SK-N-SH treated with all-trans-retinoic acid at 6 μM for 48 hours (cell line): ENCODE results near the gene POLD2.

Experiments used
- TOX ChIP-seq: fragments of 250-450 bp; sonication (Bioruptor Pico); IDR thresholded peaks from 2 replicates; pipeline ENCODE4 v1.8.0; 2021; ENCODE audit warnings: mild to moderate bottlenecking, moderate library complexity, borderline replicate concordance
- ZC3H10 ChIP-seq: fragments of 250-450 bp; sonication (Bioruptor Pico); IDR thresholded peaks from 2 replicates; pipeline ENCODE4 v1.5.1; 2021; ENCODE audit warnings: mild to moderate bottlenecking, moderate library complexity

DNA sequence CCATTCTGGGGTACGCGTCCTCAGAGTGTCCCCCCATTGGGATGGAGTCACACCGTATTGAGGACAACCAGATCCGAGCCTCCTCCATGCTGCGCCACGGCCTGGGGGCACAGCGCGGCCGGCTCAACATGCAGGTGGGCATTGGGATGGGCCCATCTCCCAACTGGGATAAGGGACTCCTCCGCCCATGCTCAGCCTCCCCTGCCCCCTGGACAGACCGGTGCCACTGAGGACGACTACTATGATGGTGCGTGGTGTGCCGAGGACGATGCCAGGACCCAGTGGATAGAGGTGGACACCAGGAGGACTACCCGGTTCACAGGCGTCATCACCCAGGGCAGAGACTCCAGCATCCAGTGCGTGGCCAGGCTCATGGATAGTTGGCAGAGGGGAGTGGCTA is 13.4 kb downstream of the POLD2 start:
- TF ChIP-seq ZC3H10 (CRISPR knock-in tag) (no peak), TOX (no peak)
